MM.1S (cell line): ENCODE measurements around the gene CYSLTR2.

Experiments used
- DNase-seq: peaks from one replicate; pipeline ENCODE4 v3.0.0-alpha.2; 2015
- H2AFZ ChIP-seq: fragments of 300-600 bp; sonication (generic); 2 replicates; pipeline ENCODE4 v1.6.0; 2016; ENCODE audit warnings: antibody characterized with exemption, low read length
- H3F3A ChIP-seq: fragments of 300-600 bp; sonication (generic); 2 replicates; pipeline ENCODE4 v1.6.1; 2016; ENCODE audit warnings: mild to moderate bottlenecking, antibody characterized with exemption, low read length, moderate library complexity, mixed read lengths; ENCODE audit not compliant: insufficient read depth
- H3K27ac ChIP-seq: fragments of 300-600 bp; sonication (generic); 2 replicates; pipeline ENCODE4 v1.5.1; 2016; ENCODE audit warnings: mild to moderate bottlenecking, low read length
- H3K27me3 ChIP-seq: fragments of 300-600 bp; sonication (generic); replicated peaks from 2 replicates; pipeline ENCODE4 v1.6.0; 2016; ENCODE audit warnings: low read length; ENCODE audit not compliant: insufficient read depth
- H3K36me3 ChIP-seq: fragments of 300-600 bp; sonication (generic); replicated peaks from 2 replicates; pipeline ENCODE4 v1.6.1; 2016; ENCODE audit warnings: mild to moderate bottlenecking, low read length, mixed read lengths; ENCODE audit not compliant: insufficient read depth
- H3K4me1 ChIP-seq: fragments of 300-600 bp; sonication (generic); 2 replicates; pipeline ENCODE4 v1.6.1; 2016; ENCODE audit warnings: low read length, mixed read lengths
- H3K4me2 ChIP-seq: fragments of 300-600 bp; sonication (generic); 2 replicates; pipeline ENCODE4 v1.6.0; 2016; ENCODE audit warnings: low read depth, low read length
- H3K4me3 ChIP-seq: fragments of 300-600 bp; sonication (generic); 2 replicates; pipeline ENCODE4 v1.5.1; 2016; ENCODE audit warnings: low read length, mixed read lengths
- H3K79me2 ChIP-seq: fragments of 300-600 bp; sonication (generic); 2 replicates; pipeline ENCODE4 v1.6.1; 2016; ENCODE audit warnings: mixed run types, low read length, mixed read lengths
- H3K9ac ChIP-seq: fragments of 300-600 bp; sonication (generic); 2 replicates; pipeline ENCODE4 v1.6.1; 2016; ENCODE audit warnings: low read length, mixed read lengths
- H3K9me2 ChIP-seq: fragments of 300-600 bp; sonication (generic); replicated peaks from 2 replicates; pipeline ENCODE4 v1.6.1; 2016; ENCODE audit warnings: mild to moderate bottlenecking, low read length, mixed read lengths; ENCODE audit not compliant: insufficient read depth
- H3K9me3 ChIP-seq: fragments of 300-600 bp; sonication (generic); replicated peaks from 2 replicates; pipeline ENCODE4 v1.6.1; 2016; ENCODE audit warnings: mild to moderate bottlenecking, low read length, mixed read lengths; ENCODE audit not compliant: insufficient read depth
- H4K20me1 ChIP-seq: fragments of 300-600 bp; sonication (generic); 2 replicates; pipeline ENCODE4 v1.6.1; 2016; ENCODE audit warnings: mild to moderate bottlenecking, low read length, moderate library complexity, mixed read lengths; ENCODE audit not compliant: insufficient read depth
- EZH2 ChIP-seq: fragments of 300-600 bp; sonication (generic); optimal IDR thresholded peaks from 2 replicates; pipeline ENCODE3; 2017; ENCODE audit warnings: low read depth, mild to moderate bottlenecking, antibody characterized with exemption, low read length, mixed read lengths
- EZH2phosphoT487 ChIP-seq: fragments of 300-600 bp; sonication (generic); IDR thresholded peaks from 2 replicates; pipeline ENCODE4 v1.6.1; 2018; ENCODE audit warnings: antibody characterized with exemption, low read length
- TF ChIP-seq, protein P1 (sequence below): fragments of 300-600 bp; sonication (generic); IDR thresholded peaks from 2 replicates; pipeline ENCODE4 v1.5.1; 2016; ENCODE audit warnings: antibody characterized with exemption, low read length, mixed read lengths

The CYSLTR2 gene

GRCh38 chr13:48675247-48675646 is 21.5 kb downstream of the CYSLTR2 start:
- TF ChIP-seq EZH2phosphoT487 (no peak), EZH2 (no peak)
- TF ChIP-seq, protein P1, sequence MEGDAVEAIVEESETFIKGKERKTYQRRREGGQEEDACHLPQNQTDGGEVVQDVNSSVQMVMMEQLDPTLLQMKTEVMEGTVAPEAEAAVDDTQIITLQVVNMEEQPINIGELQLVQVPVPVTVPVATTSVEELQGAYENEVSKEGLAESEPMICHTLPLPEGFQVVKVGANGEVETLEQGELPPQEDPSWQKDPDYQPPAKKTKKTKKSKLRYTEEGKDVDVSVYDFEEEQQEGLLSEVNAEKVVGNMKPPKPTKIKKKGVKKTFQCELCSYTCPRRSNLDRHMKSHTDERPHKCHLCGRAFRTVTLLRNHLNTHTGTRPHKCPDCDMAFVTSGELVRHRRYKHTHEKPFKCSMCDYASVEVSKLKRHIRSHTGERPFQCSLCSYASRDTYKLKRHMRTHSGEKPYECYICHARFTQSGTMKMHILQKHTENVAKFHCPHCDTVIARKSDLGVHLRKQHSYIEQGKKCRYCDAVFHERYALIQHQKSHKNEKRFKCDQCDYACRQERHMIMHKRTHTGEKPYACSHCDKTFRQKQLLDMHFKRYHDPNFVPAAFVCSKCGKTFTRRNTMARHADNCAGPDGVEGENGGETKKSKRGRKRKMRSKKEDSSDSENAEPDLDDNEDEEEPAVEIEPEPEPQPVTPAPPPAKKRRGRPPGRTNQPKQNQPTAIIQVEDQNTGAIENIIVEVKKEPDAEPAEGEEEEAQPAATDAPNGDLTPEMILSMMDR = no peak
- H3K36me3 ChIP-seq = no peaks in the 10 kb centered on the region
- no peaks in the 10 kb centered on the region for H3F3A ChIP-seq
- no peak overlapping the region for H3K4me3 ChIP-seq
- H3K4me2 ChIP-seq = no peak overlapping the region
- no peak overlapping the region for H3K27ac ChIP-seq
- no peaks in the 10 kb centered on the region for H3K9me2 ChIP-seq
- H2AFZ ChIP-seq = no peak overlapping the region
- H3K4me1 ChIP-seq = no peaks in the 10 kb centered on the region
- H3K9ac ChIP-seq = no peak overlapping the region
- H4K20me1 ChIP-seq = no peaks in the 10 kb centered on the region
- no peaks in the 10 kb centered on the region for H3K9me3 ChIP-seq
- DNase-seq = no peak
- H3K79me2 ChIP-seq = no peaks in the 10 kb centered on the region
- H3K27me3 ChIP-seq = no peaks in the 10 kb centered on the region

- Histone ChIP-seq H3K79me2 (no peaks in the 10 kb centered on the region), H3K9me2 (no peaks in the 10 kb centered on the region), H3F3A (no peaks in the 10 kb centered on the region), H3K27me3 (no peaks in the 10 kb centered on the region), H3K9me3 (no peaks in the 10 kb centered on the region), H3K4me3 (no peak overlapping the region), H3K36me3 (no peaks in the 10 kb centered on the region), H3K4me2 (no peak overlapping the region), H3K9ac (no peak overlapping the region), H3K4me1 (no peaks in the 10 kb centered on the region), H3K27ac (no peak overlapping the region), H2AFZ (no peak overlapping the region), H4K20me1 (no peaks in the 10 kb centered on the region)
- DNase-seq = no peak
- TF ChIP-seq, protein P1 = no peak
- no peak for TF ChIP-seq EZH2phosphoT487
- no peak for TF ChIP-seq EZH2
Measured at GRCh38 chr13:48678316-48678715, 24.6 kb downstream of the CYSLTR2 start.

- TF ChIP-seq, protein P1 = no peak
- TF ChIP-seq EZH2phosphoT487 = no peak
- TF ChIP-seq EZH2 = no peak
- no peaks in the 10 kb centered on the region for H3K79me2 ChIP-seq
- no peak overlapping the region for H3K27ac ChIP-seq
- no peak overlapping the region for H3K4me3 ChIP-seq
- H2AFZ ChIP-seq = no peak overlapping the region
- H3K36me3 ChIP-seq = no peaks in the 10 kb centered on the region
- H3K4me2 ChIP-seq = no peak overlapping the region
- no peaks in the 10 kb centered on the region for H3K4me1 ChIP-seq
- no peaks in the 10 kb centered on the region for H3K9me3 ChIP-seq
- H4K20me1 ChIP-seq = no peaks in the 10 kb centered on the region
- H3F3A ChIP-seq = no peaks in the 10 kb centered on the region
- no peak for DNase-seq
- H3K27me3 ChIP-seq = no peaks in the 10 kb centered on the region
- no peak overlapping the region for H3K9ac ChIP-seq
- no peaks in the 10 kb centered on the region for H3K9me2 ChIP-seq
Measured at GRCh38 chr13:48679941-48680680, 26.4 kb downstream of the CYSLTR2 start.
